NCI-H128 (cell line): ENCODE results near the gene SYAP1.
A peak's percentile ranks its signal among the peaks of the same experiment; 100 is the strongest.
"Not testable (repeated sequence)": the region's sequence is repeated elsewhere in the genome, so short reads cannot be mapped to it uniquely, and the experiment has no call there.

Experiments used
- DNase-seq: peaks from one replicate; lab custom pipeline; 2025; ENCODE audit not compliant: unreplicated experiment; lab: John Stamatoyannopoulos, UW

Gene SYAP1

GRCh38 chrX:16719334-16720084 lies at the start of gene SYAP1:
Gene SYAP1, plus strand, starts transcription at chrX:16719612. Its CDS starts 113 bp downstream, at chrX:16719725.
- peak; percentile 92 for DNase-seq

GRCh38 chrX:16671005-16671404 lies 48.4 kb upstream of the SYAP1 start:
- DNase-seq = no peak

- DNase-seq = no peak
Measured at GRCh38 chrX:16678689-16679088, 40.7 kb upstream of the SYAP1 start.

- DNase-seq = no peak
Measured at GRCh38 chrX:16683007-16683664, 36.3 kb upstream of the SYAP1 start.

GRCh38 chrX:16687514-16687913 lies 31.9 kb upstream of the SYAP1 start:
- no peak for DNase-seq

- peak; percentile 15 for DNase-seq
Measured at GRCh38 chrX:16695079-16695676, 24.2 kb upstream of the SYAP1 start.

- DNase-seq = no peak
Measured at GRCh38 chrX:16696956-16697355, 22.5 kb upstream of the SYAP1 start.

GRCh38 chrX:16699389-16699788 lies 20.0 kb upstream of the SYAP1 start:
- DNase-seq = no peak

GRCh38 chrX:16700734-16701133 lies 18.7 kb upstream of the SYAP1 start:
- no peak for DNase-seq

GRCh38 chrX:16702700-16703599 lies 16.5 kb upstream of the SYAP1 start:
- no peak for DNase-seq

- no peak for DNase-seq
Measured at GRCh38 chrX:16705370-16705769, 14.0 kb upstream of the SYAP1 start.

- DNase-seq = no peak
Measured at GRCh38 chrX:16708016-16708415, 11.4 kb upstream of the SYAP1 start.

GRCh38 chrX:16711219-16711811 lies 8.1 kb upstream of the SYAP1 start:
- DNase-seq = no peak

- DNase-seq = no peak
Measured at GRCh38 chrX:16711893-16712547, 7.4 kb upstream of the SYAP1 start.

- peak; percentile 15 for DNase-seq
Measured at GRCh38 chrX:16712548-16713155, 6.8 kb upstream of the SYAP1 start, which contains the start of gene CTPS2. Gene CTPS2, minus strand, starts transcription at chrX:16712669. Its CDS starts 9,767 bp downstream, at chrX:16702902.

- DNase-seq = no peak
Measured at GRCh38 chrX:16714504-16714903, 4.9 kb upstream of the SYAP1 start.

GRCh38 chrX:16715638-16716037 lies 3.8 kb upstream of the SYAP1 start:
- DNase-seq = not testable (repeated sequence)

GRCh38 chrX:16716451-16716850 lies 3.0 kb upstream of the SYAP1 start:
- DNase-seq = not testable (repeated sequence)

GRCh38 chrX:16718824-16719333 lies 533 bp upstream of the SYAP1 start:
- peak; percentile 46 for DNase-seq
